K562 (cell line): ENCODE measurements around the gene ART1. TPM values are rescaled to one million over a fixed set of nuclear protein-coding genes. Genes with fewer than 3 reads are reported as not detected.

Source experiments
- ATAC-seq: fragments of 200-7000 bp; cut with Tn5 transposase; 3 replicates; pipeline ENCODE4 v1.9.1; 2020; ENCODE audit warnings: moderate library complexity
- BruUV-seq: library from RNA; stranded (reverse); fragments of 400-500 nt; replicated peaks from 2 replicates; lab custom pipeline; 2021; lab: Mats Ljungman, UMichigan
- CTCF ChIA-PET: fragments of 300-600 bp; formaldehyde crosslinking; extraction: SDS; loops from one replicate; lab custom pipeline; 2021; ENCODE audit warnings: low intra/inter-chr PET ratio; lab: Yijun Ruan, JAX
- POLR2A ChIA-PET: fragments of 300-600, 350-650 bp; sonication (Branson Sonifier 250); formaldehyde crosslinking; extraction: SDS; loops from one replicate; lab custom pipeline; 2021; ENCODE audit warnings: antibody characterized with exemption, inconsistent platforms; lab: Yijun Ruan, JAX
- DNase-seq, 4 experiments: peaks; one replicate each; pipeline versions ENCODE4 v3.0.0 to v3.0.0-alpha.2; 2011 to 2018; ENCODE audit warnings: low spot score in 3 of 4, mixed read lengths in 3 of 4; ENCODE audit errors: extremely low read depth in 1 of 4
- FAIRE-seq: peaks from 2 replicates; lab custom pipeline; 2011; peaks lifted over from hg19 to GRCh38; lab: Jason Lieb, UNC
- H2AFZ ChIP-seq: 2 replicates; pipeline ENCODE4 v1.6.0; 2011; ENCODE audit warnings: low read depth, low read length, control low read depth, inconsistent platforms
- H3K27ac ChIP-seq: fragments of 200-600 bp; 3 replicates; pipeline ENCODE4 v1.8.0; 2011; ENCODE audit warnings: low read depth, mild to moderate bottlenecking, control low read depth, inconsistent platforms, low read length, moderate library complexity, mixed read lengths; ENCODE audit errors: extremely low read depth
- H3K27me3 ChIP-seq, 2 experiments: fragments of 300-600 bp in 1 of 2; 2 replicates in 1 of 2; 3 replicates in 1 of 2; pipeline versions ENCODE4 v1.6.0 to v1.8.0; 2011; ENCODE audit warnings: inconsistent platforms in 2 of 2, low read length in 2 of 2, mild to moderate bottlenecking in 1 of 2, mixed read lengths in 1 of 2, moderate library complexity in 1 of 2; ENCODE audit not compliant: control insufficient read depth in 2 of 2, insufficient read depth in 2 of 2
- H3K36me3 ChIP-seq: fragments of 300-600 bp; 3 replicates; pipeline ENCODE4 v1.8.0; 2011; ENCODE audit warnings: mild to moderate bottlenecking, low read length, inconsistent platforms; ENCODE audit not compliant: control insufficient read depth, insufficient read depth
- H3K4me1 ChIP-seq, 2 experiments: fragments of 200-600 bp in 1 of 2; replicated peaks in 1 of 2; 2 replicates in 1 of 2; 3 replicates in 1 of 2; pipeline versions ENCODE4 v1.5.1 to v1.8.0; 2011; ENCODE audit warnings: inconsistent platforms in 2 of 2, low read length in 2 of 2, mild to moderate bottlenecking in 1 of 2, mixed read lengths in 1 of 2, moderate library complexity in 1 of 2; ENCODE audit not compliant: control insufficient read depth in 2 of 2, insufficient read depth in 2 of 2
- H3K4me2 ChIP-seq: 2 replicates; pipeline ENCODE4 v1.6.1; 2011; ENCODE audit warnings: low read length, control low read depth, inconsistent platforms, mixed read lengths; ENCODE audit not compliant: insufficient read depth
- H3K4me3 ChIP-seq: fragments of 200-600 bp; sonication (generic), shearing (Covaris generic); 2 replicates; pipeline ENCODE4 v1.5.1; 2016; ENCODE audit warnings: control low read depth, inconsistent platforms
- H3K79me2 ChIP-seq: fragments of 200-600 bp; 3 replicates; pipeline ENCODE4 v1.8.0; 2011; ENCODE audit warnings: low read length, inconsistent platforms; ENCODE audit not compliant: control insufficient read depth, insufficient read depth
- H3K9ac ChIP-seq, 2 experiments: 2 replicates each; pipeline versions ENCODE4 v1.6.0 to v1.6.1; 2011; ENCODE audit warnings: low read depth in 2 of 2, low read length in 2 of 2, control low read depth in 1 of 2, inconsistent platforms in 1 of 2, mild to moderate bottlenecking in 1 of 2, mixed read lengths in 1 of 2; ENCODE audit not compliant: insufficient read depth in 1 of 2
- H3K9me1 ChIP-seq: one replicate; pipeline ENCODE4 v1.6.0; 2011; ENCODE audit warnings: inconsistent platforms, mild to moderate bottlenecking, low read length, moderate library complexity; ENCODE audit not compliant: control insufficient read depth, insufficient read depth
- H3K9me3 ChIP-seq: replicated peaks from 2 replicates; pipeline ENCODE4 v1.5.1; 2011; ENCODE audit warnings: low read depth, low read length, inconsistent platforms; ENCODE audit not compliant: control insufficient read depth, insufficient read depth
- H4K20me1 ChIP-seq: replicated peaks from 2 replicates; pipeline ENCODE4 v1.6.1; 2011; ENCODE audit warnings: low read length, inconsistent platforms, mixed read lengths; ENCODE audit not compliant: control insufficient read depth, insufficient read depth
- CAMTA2 ChIP-seq: fragments of 250-450 bp; sonication (Bioruptor Pico); conservative IDR thresholded peaks from 2 replicates; pipeline ENCODE4 v1.5.1; 2022
- CBFA2T3 ChIP-seq: fragments of 450-650 bp; IDR thresholded peaks from 2 replicates; pipeline ENCODE4 v1.6.1; 2017
- CHD4 ChIP-seq: fragments of 200-600 bp; sonication (generic); IDR thresholded peaks from 3 replicates; pipeline ENCODE4 v1.6.1; 2012; ENCODE audit warnings: low read depth, mild to moderate bottlenecking, mixed read lengths, low read length, inconsistent platforms; ENCODE audit not compliant: insufficient read depth, insufficient replicate concordance, poor library complexity, severe bottlenecking
- E2F3 ChIP-seq: fragments of 250-450 bp; sonication (Bioruptor Pico); IDR thresholded peaks from 2 replicates; pipeline ENCODE4 v1.4.0; 2020; ENCODE audit warnings: mild to moderate bottlenecking
- HNRNPUL1 ChIP-seq: fragments of 200-400 bp; formaldehyde crosslinking; IDR thresholded peaks from 2 replicates; pipeline ENCODE4 v1.6.1; 2017; ENCODE audit warnings: low read length
- SMAD2 ChIP-seq: fragments of 150-350 bp; IDR thresholded peaks from 2 replicates; pipeline ENCODE4 v1.6.1; 2014; ENCODE audit warnings: low read depth, mild to moderate bottlenecking, low read length
- YY1 ChIP-seq, 3 experiments: IDR thresholded peaks; 2 replicates each; pipeline ENCODE4 v1.6.1; 2011; ENCODE audit warnings: low read length in 2 of 3, mild to moderate bottlenecking in 2 of 3, moderate library complexity in 2 of 3, borderline replicate concordance in 1 of 3, control low read depth in 1 of 3, low read depth in 1 of 3; ENCODE audit not compliant: insufficient read depth in 3 of 3, insufficient replicate concordance in 2 of 3, control insufficient read depth in 1 of 3, insufficient read length in 1 of 3; ENCODE audit errors: extremely low read depth in 1 of 3
- ZFX ChIP-seq: sonication (generic); formaldehyde crosslinking; IDR thresholded peaks from 2 replicates; pipeline ENCODE4 v1.8.0; 2022; ENCODE audit warnings: mild to moderate bottlenecking, missing genetic modification reagents, moderate library complexity
- ZNF140 ChIP-seq: fragments of 250-450 bp; sonication (Bioruptor Pico); IDR thresholded peaks from 2 replicates; pipeline ENCODE4 v1.8.0; 2021; ENCODE audit warnings: moderate library complexity, mild to moderate bottlenecking, inconsistent platforms
- ZNF212 ChIP-seq: fragments of 450-650 bp; formaldehyde crosslinking; IDR thresholded peaks from 2 replicates; pipeline ENCODE4 v1.4.0; 2020; ENCODE audit warnings: mild to moderate bottlenecking
- ZNF57 ChIP-seq: fragments of 450-650 bp; formaldehyde crosslinking; IDR thresholded peaks from 2 replicates; pipeline ENCODE4 v1.4.0; 2020; ENCODE audit warnings: mild to moderate bottlenecking, moderate library complexity
- ZNF584 ChIP-seq: fragments of 200-800 bp; sonication (Bioruptor generic); IDR thresholded peaks from 2 replicates; pipeline ENCODE4 v1.6.1; 2016; ENCODE audit warnings: low read depth, mild to moderate bottlenecking, missing genetic modification characterization, missing compliant biosample characterization
- ZSCAN29 ChIP-seq: fragments of 450-650 bp; IDR thresholded peaks from 2 replicates; pipeline ENCODE4 v1.6.1; 2017
- WGBS: fragments of 100-300 bp; shearing (Covaris generic); methylation state at CpG from one replicate; pipeline ENCODE4 v1.1.6; 2016; ENCODE audit warnings: low coverage, mixed read lengths; ENCODE audit not compliant: insufficient coverage; ENCODE audit errors: missing lambda C conversion rate; 5-methylcytosine and 5-hydroxymethylcytosine counted together
- in situ Hi-C: fragments of 300-500 bp; cut with MboI; formaldehyde crosslinking; loops from 4 replicates; pipeline ENCODE4 v1.15.0; 2018; ENCODE audit warnings: inconsistent platforms, mixed read lengths
- intact Hi-C: fragments of 100-400 bp; cut with micrococcal nuclease; formaldehyde crosslinking; loops from 2 replicates; pipeline ENCODE4 v1.14.2; 2022
- polyA plus RNA-seq, 8 experiments: library from polyadenylated mRNA; depleted of rRNA in 4 of 8; stranded (reverse) in 5 of 8; unstranded in 3 of 8; fragments of >200 nt; fragmentation: Nextera tagmentation in 2 of 8; fragmentation: Illumina TruSeq in 1 of 8; extraction: Ambion mirVana in 2 of 8; extraction: Trizol in 1 of 8; gene quantifications; 2 replicates each; pipeline versions ENCODE4 v1.2.1 to v1.2.3, GENCODE V29; 2011 to 2014; ENCODE audit warnings: inconsistent platforms in 1 of 8, missing spikeins in 1 of 8
- total RNA-seq, 7 experiments: library from RNA; depleted of rRNA in 6 of 7; stranded (reverse); fragments of >200 nt in 6 of 7; fragmentation: Illumina TruSeq in 2 of 7; extraction: Trizol in 2 of 7; gene quantifications; 2 replicates each; pipeline versions ENCODE4 v1.2.1 to v1.2.3, GENCODE V29; 2011 to 2021; ENCODE audit warnings: low replicate concordance in 1 of 7
- TF ChIP-seq, protein P1 (sequence below): fragments of 450-650 bp; IDR thresholded peaks from 2 replicates; pipeline ENCODE4 v1.7.0; 2016; ENCODE audit warnings: borderline replicate concordance
- TF ChIP-seq, protein P2 (sequence below): fragments of 150-350 bp; conservative IDR thresholded peaks from 2 replicates; pipeline ENCODE4 v1.6.1; 2014; ENCODE audit warnings: low read length
- TF ChIP-seq, protein P3 (sequence below): fragments of 450-650 bp; IDR thresholded peaks from 2 replicates; pipeline ENCODE4 v1.6.1; 2016; ENCODE audit warnings: mild to moderate bottlenecking

The ART1 gene
- total and polyA plus RNA-seq, 9 of the 15 experiments (the other 6 are each of a cell fraction or from before 2014, with no cell fraction given), result not detected

DNA sequence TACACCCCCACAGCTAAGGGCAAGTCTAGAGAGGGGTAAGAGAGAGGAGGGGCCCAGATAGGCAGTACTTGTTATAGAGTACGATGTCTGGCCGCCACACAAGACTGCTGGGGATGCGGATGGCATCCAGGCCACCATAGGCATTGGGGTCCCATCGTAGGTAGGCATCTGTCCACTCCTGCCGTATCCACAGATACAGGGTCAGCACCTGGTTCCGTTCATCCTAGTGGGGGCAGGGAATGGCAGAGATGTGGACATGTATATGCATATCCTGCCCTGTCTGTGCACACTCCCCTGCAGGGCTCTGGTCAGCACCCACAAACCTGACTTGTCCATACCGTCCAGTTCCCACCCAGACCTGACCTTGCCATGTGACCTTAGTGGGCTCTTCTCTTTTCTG, 24.2 kb downstream of the ART1 start:
- H3K9ac ChIP-seq, result no peak overlapping the region
- TF ChIP-seq, protein P1, sequence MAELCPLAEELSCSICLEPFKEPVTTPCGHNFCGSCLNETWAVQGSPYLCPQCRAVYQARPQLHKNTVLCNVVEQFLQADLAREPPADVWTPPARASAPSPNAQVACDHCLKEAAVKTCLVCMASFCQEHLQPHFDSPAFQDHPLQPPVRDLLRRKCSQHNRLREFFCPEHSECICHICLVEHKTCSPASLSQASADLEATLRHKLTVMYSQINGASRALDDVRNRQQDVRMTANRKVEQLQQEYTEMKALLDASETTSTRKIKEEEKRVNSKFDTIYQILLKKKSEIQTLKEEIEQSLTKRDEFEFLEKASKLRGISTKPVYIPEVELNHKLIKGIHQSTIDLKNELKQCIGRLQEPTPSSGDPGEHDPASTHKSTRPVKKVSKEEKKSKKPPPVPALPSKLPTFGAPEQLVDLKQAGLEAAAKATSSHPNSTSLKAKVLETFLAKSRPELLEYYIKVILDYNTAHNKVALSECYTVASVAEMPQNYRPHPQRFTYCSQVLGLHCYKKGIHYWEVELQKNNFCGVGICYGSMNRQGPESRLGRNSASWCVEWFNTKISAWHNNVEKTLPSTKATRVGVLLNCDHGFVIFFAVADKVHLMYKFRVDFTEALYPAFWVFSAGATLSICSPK, result no peak
- TF ChIP-seq ZNF57 (no peak), ZFX (no peak), ZNF140 (no peak), ZSCAN29 (no peak), E2F3 (CRISPR knock-in tag) (no peak), ZNF584 (no peak), YY1 (IDR thresholded peaks at IDR 0.05; ENCODE audit: borderline replicate concordance in 1 of 3, control insufficient read depth in 1 of 3, extremely low read depth in 1 of 3, insufficient read depth in 3 of 3, insufficient read length in 1 of 3, insufficient replicate concordance in 2 of 3, low read depth in 1 of 3, low read length in 2 of 3) (no peak), SMAD2 (no peak), ZNF212 (no peak), CAMTA2 (no peak), CBFA2T3 (no peak), CHD4 (no peak), HNRNPUL1 (no peak)
- TF ChIP-seq, protein P2, sequence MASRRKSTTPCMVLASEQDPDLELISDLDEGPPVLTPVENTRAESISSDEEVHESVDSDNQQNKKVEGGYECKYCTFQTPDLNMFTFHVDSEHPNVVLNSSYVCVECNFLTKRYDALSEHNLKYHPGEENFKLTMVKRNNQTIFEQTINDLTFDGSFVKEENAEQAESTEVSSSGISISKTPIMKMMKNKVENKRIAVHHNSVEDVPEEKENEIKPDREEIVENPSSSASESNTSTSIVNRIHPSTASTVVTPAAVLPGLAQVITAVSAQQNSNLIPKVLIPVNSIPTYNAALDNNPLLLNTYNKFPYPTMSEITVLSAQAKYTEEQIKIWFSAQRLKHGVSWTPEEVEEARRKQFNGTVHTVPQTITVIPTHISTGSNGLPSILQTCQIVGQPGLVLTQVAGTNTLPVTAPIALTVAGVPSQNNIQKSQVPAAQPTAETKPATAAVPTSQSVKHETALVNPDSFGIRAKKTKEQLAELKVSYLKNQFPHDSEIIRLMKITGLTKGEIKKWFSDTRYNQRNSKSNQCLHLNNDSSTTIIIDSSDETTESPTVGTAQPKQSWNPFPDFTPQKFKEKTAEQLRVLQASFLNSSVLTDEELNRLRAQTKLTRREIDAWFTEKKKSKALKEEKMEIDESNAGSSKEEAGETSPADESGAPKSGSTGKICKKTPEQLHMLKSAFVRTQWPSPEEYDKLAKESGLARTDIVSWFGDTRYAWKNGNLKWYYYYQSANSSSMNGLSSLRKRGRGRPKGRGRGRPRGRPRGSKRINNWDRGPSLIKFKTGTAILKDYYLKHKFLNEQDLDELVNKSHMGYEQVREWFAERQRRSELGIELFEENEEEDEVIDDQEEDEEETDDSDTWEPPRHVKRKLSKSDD, result no peak
- TF ChIP-seq, protein P3, sequence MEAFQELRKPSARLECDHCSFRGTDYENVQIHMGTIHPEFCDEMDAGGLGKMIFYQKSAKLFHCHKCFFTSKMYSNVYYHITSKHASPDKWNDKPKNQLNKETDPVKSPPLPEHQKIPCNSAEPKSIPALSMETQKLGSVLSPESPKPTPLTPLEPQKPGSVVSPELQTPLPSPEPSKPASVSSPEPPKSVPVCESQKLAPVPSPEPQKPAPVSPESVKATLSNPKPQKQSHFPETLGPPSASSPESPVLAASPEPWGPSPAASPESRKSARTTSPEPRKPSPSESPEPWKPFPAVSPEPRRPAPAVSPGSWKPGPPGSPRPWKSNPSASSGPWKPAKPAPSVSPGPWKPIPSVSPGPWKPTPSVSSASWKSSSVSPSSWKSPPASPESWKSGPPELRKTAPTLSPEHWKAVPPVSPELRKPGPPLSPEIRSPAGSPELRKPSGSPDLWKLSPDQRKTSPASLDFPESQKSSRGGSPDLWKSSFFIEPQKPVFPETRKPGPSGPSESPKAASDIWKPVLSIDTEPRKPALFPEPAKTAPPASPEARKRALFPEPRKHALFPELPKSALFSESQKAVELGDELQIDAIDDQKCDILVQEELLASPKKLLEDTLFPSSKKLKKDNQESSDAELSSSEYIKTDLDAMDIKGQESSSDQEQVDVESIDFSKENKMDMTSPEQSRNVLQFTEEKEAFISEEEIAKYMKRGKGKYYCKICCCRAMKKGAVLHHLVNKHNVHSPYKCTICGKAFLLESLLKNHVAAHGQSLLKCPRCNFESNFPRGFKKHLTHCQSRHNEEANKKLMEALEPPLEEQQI, result no peak
- POLR2A ChIA-PET, result no interaction called here
- ATAC-seq (no peak), FAIRE-seq (no peak), DNase-seq (no peak)
- no peak overlapping the region for H2AFZ ChIP-seq
- CTCF ChIA-PET, result no interaction called here
- H3K27me3 ChIP-seq, result no peaks in the 10 kb centered on the region
- no peaks in the 10 kb centered on the region for H4K20me1 ChIP-seq
- H3K36me3 ChIP-seq, result peaks cover 50% of the 10 kb centered on the region; the same call in 2 of the 3 replicates
- peaks cover 0 to 16% of the 10 kb centered on the region in 2 experiments; a peak in 2 of 5 replicates for H3K4me1 ChIP-seq
- in situ Hi-C loops (no loop called here), intact Hi-C loops (no loop called here)
- BruUV-seq, result no TSS peak
- H3K9me1 ChIP-seq, result peaks cover 2% of the 10 kb centered on the region
- H3K27ac ChIP-seq, result no peak overlapping the region
- H3K4me3 ChIP-seq, result no peak overlapping the region
- H3K4me2 ChIP-seq, result no peak overlapping the region
- H3K79me2 ChIP-seq, result no peaks in the 10 kb centered on the region
- no peaks in the 10 kb centered on the region for H3K9me3 ChIP-seq
- WGBS, result 86% methylated on average over 7 of the region's 7 CpGs
